K562 (cell line): ENCODE data around the gene PCDHA10.

Experiments
- POLR2A ChIP-seq: fragments of 450-650 bp; conservative IDR thresholded peaks from 2 replicates; pipeline ENCODE4 v1.6.1; 2016
- ZNF586 ChIP-seq: fragments of 450-650 bp; formaldehyde crosslinking; conservative IDR thresholded peaks from 2 replicates; pipeline ENCODE4 v1.4.0; 2020; ENCODE audit warnings: mild to moderate bottlenecking, moderate library complexity

- no peak for TF ChIP-seq ZNF586 (CRISPR knock-in tag)
- no peak for TF ChIP-seq POLR2A
These were observed 60.6 kb downstream of the PCDHA10 start for GRCh38 chr5:140916325-140916724.
